Stimulated activated CD8-positive, alpha-beta memory T cell treated with anti-CD3 and anti-CD28 coated beads, Interleukin-15, amount 100 ng/mL, for 1 hour (primary cell): Measurements from ENCODE around the gene SPATA6L.
"Not testable (repeated sequence)": the region's sequence is repeated elsewhere in the genome, so short reads cannot be mapped to it uniquely, and the experiment has no call there.

Experiments used
- DNase-seq: peaks from one replicate; pipeline ENCODE4 v3.0.0-alpha.2; 2020; ENCODE audit warnings: low read depth

SPATA6L gene

DNA sequence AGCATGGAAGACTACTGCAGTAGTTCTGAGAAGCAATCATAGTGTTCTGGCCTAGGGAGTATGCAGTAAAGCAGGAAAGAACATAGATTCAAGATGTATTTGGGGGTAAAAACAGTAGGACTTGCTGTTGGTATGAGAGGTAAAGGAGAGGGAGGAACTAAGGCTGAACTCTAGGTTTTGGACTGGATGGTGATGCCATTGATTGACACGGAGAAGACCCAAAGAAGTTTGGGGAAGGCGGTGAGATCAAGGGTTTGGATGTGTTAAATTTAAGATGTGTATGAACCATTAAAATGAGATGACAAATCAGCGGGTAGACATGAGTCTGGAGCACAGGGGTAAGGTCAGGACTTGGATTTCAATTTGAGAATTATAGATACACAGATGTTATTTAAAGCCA lies 11.1 kb upstream of the SPATA6L start:
- no peak for DNase-seq

DNA sequence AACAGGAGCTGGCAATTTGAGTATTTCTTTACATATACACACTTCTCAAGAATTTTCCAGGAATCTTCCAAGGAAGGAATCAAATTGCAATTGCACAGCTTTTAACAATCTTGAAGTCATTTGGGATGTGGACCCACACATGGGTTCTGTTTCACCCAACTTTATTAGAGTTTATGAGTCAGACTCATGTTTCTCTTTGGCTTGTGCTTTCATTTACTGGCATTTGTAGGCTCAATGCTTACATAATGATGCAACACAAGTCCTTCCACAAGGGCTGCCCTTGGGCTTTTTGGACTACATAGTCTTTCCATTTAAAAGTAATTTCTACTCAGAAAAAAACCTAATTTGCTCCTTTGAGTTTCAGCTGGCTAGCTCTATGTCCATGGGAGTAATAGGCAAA lies 8.5 kb upstream of the SPATA6L start:
- no peak for DNase-seq

DNA sequence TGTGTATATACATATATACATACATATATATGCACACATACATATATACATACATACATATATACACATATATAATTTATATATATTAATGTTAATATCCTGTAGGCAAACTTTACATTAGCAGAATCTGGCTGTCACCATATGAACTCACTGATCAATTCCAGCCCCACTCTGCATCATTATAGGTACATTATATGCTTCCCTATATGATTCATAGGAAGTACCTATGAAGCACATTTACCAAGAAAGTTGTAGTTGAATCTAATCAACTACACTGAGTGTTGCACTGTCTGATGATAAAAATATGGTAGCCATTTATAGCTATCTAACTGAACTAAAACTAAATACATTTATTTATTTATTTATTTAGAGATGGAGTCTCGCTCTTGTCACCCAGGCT lies 5.5 kb upstream of the SPATA6L start:
- DNase-seq: no peak

DNA sequence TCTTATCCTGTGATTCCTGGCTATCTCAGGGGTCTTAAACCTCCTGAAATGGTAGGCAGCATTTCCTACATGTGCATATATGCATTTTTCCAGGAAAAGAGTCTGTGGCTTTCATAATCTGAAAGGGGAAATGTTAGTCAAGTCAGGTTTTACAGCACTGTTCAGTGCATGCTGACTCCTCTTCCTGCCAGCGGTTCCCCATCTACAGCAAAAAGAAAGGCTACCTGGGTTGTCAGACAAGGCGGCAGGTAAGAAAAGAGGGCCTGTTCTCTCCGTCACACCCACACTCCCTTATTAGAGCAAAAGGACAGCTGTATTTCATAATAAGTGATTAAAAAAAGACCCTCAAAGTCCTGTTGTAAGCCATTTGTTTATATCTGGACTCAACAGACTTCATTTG lies 4.3 kb upstream of the SPATA6L start:
- no peak for DNase-seq

DNA sequence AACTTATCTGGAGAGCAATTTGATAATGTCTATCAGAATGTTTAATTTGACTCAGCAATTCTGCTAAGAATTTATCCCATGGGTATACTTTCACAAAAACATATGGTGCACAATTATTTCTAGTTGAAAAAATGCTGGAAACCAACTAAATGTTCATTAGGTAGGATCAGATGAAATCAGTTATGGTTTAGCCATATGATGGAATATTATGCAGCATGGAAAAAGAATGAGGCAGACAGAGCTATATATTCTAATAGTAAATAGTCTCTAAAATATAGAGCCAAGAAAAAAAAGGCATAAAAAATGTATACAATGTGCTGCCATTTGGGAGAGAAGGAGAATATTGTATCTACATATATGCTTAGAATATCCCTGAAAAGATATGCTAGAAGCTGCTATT lies 3.6 kb upstream of the SPATA6L start:
- DNase-seq: no peak

DNA sequence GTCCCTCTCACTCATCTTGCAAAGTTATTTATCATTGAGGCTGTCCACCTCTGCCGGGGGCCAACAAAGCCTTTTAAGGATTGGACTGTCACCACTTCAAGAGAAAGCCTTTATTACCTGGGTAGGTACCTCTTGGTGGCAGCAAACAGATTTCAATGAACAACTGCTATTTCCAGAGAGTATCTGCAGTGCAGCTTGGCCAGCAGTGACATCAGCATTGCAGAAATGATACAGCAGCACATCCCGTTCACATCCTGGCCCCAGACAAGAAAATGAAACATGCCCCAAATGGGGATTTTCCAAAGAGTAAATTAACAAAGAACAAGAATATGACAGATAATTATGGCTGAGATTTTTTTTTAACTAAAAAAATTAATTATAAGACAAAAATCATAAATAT lies 2.3 kb upstream of the SPATA6L start:
- no peak for DNase-seq

DNA sequence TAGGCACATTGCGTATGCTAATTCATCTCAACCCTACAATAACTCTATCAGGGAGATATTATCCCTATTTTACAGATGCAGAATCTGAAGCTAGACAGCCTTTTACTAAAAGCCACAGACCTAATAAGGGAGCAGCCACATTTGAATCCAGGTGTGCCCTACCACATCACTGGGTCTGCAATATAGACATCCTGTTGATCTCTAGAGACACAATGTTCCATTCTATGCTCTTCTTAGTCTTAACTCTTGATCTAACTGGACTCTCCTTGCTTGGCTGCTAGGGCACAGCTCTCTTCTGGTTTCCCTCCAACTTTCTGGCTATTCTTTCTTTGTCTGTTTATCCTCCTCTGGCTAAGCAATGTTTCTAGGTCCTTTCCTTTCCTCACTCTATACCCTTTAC lies 1.4 kb upstream of the SPATA6L start:
- no peak for DNase-seq

DNA sequence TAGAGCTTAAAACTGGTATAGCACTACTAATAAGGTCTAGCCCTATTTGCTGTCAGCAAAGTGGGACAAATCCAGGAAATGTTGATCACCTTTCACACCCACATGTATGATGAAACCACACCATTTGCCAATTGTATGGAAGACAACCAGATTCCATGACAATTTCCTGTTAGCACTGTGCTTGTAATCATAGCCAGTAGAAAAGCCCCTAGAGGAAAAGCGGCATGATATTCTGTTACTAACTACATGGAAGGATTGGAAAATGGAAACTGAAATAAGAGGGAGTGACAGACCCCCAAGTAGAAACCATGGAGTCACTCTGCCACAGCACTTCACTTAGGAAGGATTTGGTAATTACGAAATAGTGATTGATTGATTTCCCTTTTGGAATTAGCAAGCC lies 923 bp downstream of the SPATA6L start:
- DNase-seq: no peak

DNA sequence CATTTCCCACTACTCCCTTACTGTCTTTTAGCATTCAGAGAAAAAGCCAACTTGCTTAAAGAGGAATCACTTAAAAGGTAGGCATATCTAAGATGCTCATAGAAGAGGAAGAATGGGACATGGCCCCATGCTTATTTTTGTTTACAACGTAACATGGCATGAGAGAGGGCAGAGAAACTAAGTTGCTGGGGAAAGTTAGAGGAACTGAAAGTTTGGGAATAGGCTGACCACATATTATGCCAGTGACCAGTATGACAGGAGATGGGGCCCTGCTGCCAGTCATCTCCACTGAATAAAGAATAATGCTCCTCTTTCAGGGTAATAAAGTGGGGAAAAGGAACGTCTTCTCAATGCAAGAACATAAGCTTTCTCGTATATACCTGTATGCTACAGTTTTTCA lies 2.3 kb downstream of the SPATA6L start:
- no peak for DNase-seq

DNA sequence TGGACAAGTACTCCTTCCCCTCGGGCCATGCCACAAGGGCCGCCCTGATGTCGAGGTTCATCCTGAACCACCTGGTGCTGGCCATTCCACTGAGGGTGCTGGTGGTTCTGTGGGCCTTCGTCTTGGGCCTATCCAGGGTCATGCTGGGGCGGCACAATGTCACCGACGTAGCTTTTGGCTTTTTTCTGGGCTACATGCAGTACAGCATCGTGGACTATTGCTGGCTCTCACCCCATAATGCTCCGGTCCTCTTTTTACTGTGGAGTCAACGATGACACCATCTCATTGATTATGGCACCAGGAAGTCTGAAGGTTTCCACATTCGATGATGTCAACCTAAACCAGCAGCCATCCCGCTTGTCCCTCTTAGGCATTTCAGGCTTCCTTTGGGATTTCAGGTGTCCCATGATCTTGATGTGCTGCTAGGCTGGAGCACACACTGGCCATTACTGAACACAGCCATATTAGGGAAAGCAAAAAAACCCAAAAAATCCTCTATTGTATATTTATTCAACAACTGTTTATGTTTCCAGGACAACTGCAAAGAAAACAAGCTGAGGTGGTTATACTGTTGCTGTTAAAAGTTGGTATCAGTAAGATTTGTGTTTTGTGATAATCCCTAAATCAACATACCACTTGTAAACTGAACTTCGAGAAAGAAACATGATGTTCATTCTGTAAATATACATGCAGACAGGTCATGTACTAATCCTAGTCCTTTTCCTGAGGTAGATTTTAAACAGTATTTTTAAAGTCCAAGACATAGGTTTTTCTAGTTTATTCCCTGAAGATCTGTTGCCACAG lies 3.1 kb downstream of the SPATA6L start:
- no peak for DNase-seq

DNA sequence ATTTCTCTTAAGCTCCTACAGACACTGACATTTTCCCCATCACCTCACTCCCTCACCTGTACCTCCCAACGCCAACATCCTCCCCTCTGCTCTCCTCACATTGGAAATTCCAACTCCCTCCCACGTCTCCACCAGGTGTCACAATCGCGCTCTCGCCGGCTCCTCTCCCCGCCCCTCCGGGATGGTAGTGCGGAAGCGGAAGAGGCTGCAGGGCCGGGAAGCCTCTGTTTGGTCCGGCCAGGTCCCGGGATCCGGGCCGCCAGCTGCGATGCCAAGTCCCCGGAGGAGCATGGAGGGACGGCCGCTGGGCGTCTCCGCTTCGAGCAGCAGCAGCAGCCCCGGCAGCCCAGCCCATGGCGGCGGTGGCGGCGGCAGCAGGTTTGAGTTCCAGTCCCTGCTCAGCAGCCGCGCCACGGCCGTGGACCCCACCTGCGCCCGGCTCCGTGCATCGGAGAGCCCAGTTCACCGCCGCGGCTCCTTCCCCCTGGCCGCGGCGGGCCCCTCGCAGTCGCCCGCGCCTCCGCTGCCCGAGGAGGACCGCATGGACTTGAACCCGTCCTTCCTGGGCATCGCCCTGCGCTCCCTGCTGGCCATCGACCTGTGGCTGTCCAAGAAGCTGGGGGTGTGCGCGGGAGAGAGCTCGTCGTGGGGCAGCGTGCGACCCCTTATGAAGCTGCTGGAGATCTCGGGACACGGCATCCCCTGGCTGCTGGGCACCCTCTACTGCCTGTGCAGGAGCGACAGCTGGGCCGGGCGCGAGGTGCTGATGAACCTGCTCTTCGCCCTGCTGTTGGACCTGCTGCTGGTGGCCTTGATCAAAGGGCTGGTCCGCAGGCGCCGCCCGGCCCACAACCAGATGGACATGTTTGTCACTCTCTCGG lies 3.9 kb downstream of the SPATA6L start, which contains the start of gene PLPP6:
Gene PLPP6 (plus strand): TSS at position 187 of the 881 bp plus-strand sequence. CDS start 82 bp downstream, at position 269.
- DNase-seq: peak; percentile 52

DNA sequence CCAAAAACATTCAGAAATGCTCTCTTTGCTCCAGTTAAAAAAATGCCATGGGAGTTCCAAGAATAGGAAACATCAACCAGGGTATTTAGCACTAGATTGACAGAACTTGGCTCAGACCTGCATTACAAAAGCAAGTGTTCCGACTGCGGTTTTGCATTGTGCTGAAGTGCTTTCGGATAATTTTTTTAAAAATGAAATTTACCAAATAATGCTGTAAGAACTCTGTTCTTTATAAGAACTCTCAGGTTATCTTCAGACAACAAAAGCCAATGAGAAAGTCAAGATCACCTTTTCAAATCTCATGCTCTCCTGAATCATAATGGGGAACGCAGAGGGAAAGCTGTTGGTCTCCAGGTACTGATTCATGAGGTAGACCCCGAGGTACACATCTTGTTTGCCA lies 4.7 kb downstream of the SPATA6L start:
- no peak for DNase-seq

DNA sequence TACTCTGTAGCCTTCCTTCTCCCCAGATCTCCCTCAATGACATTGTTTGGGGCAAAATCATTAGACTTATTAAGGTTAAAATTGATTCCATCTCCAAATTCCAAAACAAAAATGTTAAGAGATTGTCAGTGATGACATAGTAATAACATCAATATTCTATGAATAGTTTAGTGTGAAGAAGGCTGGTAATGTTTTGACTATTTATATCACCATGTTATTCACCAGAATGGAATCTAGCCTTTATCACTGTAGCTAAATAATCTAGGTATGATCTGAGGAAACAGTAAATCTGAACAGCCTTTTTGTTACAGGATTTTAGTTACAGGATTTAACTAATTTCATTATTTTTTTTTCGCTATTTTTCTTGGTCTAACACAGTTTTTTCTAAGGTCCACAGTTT lies 5.1 kb downstream of the SPATA6L start:
- no peak for DNase-seq

DNA sequence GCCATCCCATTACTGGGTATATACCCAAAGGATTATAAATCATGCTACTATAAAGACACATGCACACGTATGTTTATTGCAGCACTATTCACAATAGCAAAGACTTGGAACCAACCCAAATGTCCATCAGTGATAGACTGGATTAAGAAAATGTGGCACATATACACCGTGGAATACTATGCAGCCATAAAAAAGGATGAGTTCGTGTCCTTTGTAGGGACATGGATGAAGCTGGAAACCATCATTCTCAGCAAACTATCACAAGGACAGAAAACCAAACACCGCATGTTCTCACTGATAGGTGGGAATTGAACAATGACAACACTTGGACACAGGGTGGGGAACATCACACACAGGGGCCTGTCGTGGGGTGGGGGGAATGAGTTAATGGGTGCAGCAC lies 5.6 kb downstream of the SPATA6L start:
- DNase-seq: not testable (repeated sequence)

DNA sequence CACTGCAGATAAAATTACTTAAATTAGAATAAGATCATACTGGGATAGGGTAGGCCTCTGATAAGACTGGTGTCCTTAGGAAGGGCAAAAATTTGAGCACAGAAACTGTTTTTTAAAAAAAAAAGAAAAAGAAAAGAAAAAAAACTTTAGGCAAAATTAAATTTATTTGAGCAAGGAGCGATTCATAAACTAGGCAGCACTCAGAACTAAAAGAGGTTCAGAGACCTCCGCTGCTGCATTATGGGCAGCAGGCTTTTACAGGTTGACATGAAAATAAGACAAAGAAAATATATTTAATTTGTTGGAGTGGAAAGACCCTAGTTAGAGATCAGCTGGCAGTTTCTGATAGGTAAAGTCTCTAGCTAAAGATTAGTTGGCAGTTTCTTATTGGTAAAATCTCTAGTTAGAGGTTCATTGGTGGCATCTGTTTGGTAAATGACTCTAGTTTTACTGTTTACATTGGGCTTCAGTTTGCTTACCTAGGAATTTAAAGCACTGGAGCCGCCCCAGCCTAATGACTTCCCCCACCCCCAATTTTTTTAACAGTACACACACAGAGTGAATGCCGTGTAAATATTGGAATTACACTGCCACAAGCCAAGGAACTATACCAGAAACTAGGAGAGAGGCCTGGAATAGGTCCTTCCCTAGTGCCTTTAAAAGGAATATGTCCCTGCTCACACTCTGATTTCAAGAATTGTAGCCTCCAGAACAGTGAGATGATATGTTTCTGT lies 8.7 kb downstream of the SPATA6L start:
- DNase-seq: no peak

DNA sequence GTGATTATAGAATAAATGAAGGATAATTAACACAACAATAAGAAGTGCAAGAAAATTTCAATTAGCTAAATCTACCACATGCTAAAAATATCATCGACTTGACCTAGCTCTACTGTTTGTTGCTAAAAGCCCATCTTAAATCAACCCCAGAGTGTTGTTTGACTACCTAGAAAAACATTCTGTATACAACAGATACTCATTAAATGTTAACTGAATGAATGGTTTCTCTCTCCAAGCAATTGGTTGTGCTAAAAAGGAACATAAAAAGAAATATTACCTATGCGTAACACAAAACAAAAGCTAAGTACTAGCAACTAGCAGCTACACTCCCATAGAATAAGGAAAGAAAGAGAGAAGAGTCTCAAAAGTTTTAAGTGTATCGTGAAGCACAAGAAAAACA lies 9.7 kb downstream of the SPATA6L start:
- DNase-seq: no peak

DNA sequence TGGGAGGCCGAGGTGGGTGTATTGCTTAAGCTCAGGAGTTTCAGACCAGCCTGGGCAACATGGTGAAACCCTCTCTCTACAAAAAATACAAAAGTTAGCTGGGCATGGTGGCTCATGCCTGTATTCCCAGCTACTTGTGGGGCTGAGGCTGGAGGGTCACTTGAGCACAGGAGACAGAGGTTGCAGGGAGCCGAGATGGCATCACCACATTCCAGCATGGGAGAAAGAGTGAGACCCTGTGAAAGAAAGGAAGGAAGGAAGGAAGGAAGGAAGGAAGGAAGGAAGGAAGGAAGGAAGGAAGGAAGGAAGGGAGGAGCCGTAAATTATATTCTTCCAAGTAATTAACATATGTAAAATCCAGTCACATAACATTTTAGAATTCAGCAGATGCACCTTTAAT lies 10.1 kb downstream of the SPATA6L start:
- DNase-seq: not testable (repeated sequence)

DNA sequence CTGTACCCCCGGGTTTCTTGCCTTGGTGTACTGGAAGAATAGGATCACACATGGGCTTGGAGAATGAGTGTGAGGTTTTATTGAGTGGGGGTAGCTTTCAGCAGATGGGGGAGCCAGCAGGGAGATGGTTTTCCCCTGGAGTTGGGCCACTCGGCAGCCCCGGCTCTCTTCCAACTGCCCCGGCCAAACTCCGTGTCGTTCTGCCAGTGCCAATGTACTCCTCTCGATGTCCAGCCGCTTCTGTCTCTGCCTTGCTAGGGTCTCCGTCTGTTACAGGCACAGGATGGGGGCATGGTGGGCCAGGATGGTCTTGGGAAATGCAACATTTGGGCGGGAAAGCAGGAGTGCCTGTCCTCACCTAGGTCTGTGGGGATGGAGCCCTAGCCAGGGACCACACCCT lies 11.7 kb downstream of the SPATA6L start:
- DNase-seq: no peak

DNA sequence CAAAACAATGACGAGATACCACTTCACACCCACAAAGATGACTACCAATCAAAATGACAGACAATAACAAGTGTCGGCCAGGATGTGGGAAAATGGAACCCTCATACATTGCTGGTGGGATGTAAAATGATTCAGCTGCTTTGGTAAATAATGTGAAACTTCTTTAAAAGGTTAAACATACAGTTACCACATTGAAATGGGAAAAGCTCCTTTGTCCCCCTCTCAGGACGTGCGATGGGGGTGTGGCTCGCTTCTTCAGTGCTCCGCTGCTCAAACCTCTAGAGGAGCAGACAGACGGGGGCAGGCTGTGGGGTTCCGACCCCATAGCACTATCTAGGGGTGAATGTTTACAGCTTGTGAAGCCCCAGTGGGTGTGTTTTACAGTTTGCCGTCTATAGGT lies 12.2 kb downstream of the SPATA6L start:
- no peak for DNase-seq

DNA sequence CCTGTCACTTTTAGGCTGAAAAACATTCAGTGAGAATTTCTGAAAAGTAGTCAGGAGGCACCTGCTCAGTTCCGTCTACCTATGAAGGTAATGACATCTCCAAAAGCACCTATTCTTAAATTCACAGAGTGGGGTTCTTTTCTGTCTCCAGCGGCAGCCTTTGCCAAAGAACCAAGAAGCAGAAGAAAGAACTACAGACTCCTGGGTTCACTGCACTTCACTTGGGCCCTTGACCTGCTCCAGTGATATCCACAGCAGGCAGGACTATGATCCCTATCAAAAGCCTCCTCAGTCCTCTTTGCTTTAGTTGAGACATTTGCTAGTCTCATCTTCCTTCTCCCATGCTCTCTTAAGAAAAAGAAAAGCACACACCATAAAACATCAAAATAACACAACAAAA lies 23.9 kb downstream of the SPATA6L start:
- no peak for DNase-seq

DNA sequence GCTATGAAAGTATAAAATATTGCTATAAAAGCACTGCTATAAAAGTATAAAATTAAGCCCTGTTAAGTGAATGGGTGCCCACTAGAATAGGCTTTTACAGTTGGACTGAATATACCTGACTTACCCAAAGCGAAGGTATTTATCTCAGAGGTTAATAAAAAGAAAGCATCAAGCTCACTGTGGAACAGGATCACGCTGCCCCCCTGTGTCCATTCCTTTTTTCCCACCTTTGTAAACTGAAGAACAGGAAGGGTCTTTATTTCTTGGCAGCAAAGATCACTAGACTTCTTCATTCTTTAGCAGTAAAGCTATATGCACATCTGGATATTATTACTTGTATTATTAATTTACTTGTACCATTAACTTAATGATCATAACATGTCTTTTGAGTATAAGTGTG lies 26.3 kb downstream of the SPATA6L start:
- no peak for DNase-seq

DNA sequence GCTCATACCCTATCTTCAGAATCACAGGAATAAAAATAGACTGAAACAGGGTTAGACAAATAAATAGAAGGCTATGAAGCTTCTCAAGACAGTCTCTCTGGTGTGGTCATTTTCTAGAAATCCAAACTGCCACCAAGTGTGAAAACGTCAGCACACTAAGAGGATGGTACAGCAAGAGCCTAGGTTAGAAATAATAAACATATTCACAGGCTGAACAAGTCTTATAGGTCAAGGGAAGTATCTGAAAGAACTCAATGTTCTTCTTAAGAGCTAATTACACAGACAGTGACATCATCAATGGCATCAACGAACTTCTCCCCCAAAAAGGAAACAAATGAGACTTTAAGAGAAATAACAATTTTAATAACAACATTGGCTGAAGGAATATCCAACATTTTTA lies 26.9 kb downstream of the SPATA6L start:
- no peak for DNase-seq

DNA sequence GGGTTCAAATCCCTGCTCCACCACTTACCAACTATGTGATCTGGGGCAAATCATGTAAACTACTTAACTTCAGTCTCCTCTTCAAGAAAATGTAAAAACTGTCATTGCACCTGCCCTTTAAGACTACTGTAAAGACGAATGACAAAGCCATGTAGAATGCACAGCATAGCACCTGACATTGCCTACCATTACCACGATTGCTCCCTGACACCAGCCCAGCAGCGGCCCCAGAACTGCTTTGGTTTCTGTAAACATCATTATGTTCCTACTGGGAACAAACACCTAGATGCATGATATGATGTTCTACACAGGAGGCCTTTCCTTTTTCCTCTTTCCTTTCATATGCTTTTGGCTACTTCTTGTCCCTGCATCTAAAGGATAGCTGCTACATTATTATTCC lies 27.3 kb downstream of the SPATA6L start:
- no peak for DNase-seq
